Measurements from ENCODE around the gene LIX1L. TPM values are rescaled to one million over a fixed set of nuclear protein-coding genes. Genes with fewer than 3 reads are reported as not detected.

LIX1L gene
- polyA plus RNA-seq, 1 donor (not counting 4 experiments of a cell fraction or from before 2014, with no cell fraction given), result 20.0 TPM

- no peak overlapping the region for H2AFZ ChIP-seq (ENCODE audit: control insufficient read depth, low read length)
- H3K79me2 ChIP-seq (ENCODE audit: control insufficient read depth, insufficient read depth, low read length), result no peaks in the 10 kb centered on the region
- H3K4me1 ChIP-seq (ENCODE audit: control insufficient read depth, extremely low read depth, insufficient read depth, low read length), result peaks cover 8% of the 10 kb centered on the region
- H3K9me3 ChIP-seq (ENCODE audit: control insufficient read depth, low read depth, low read length), result no peaks in the 10 kb centered on the region
- no peak for FAIRE-seq
- H3K9ac ChIP-seq (ENCODE audit: control insufficient read depth, extremely low read depth, insufficient read depth, low read length), result no peak overlapping the region
- no peaks in the 10 kb centered on the region for H3K27me3 ChIP-seq (ENCODE audit: control insufficient read depth, extremely low read depth, insufficient read depth, low read length)
- H3K9me1 ChIP-seq (ENCODE audit: control insufficient read depth, extremely low read depth, insufficient read depth, low read length), result no peaks in the 10 kb centered on the region
- no peak overlapping the region for H3K4me3 ChIP-seq (ENCODE audit: control insufficient read depth in 2 of 3, extremely low read depth in 1 of 3, insufficient read depth in 2 of 3, low read depth in 1 of 3, low read length in 3 of 3)
- H3K36me3 ChIP-seq (ENCODE audit: control insufficient read depth in 2 of 2, extremely low read depth in 1 of 2, insufficient read depth in 2 of 2, low read length in 2 of 2), result no peaks in the 10 kb centered on the region
- H3K4me2 ChIP-seq (ENCODE audit: control insufficient read depth, extremely low read depth, insufficient read depth, low read depth, low read length), result no peak overlapping the region
- no peaks in the 10 kb centered on the region for H4K20me1 ChIP-seq (ENCODE audit: control insufficient read depth, extremely low read depth, insufficient read depth, low read length)
- dilution Hi-C loops (cut with MboI; ENCODE audit: extremely low pct_ligation_motif_present, low sequenced_read_pairs), result no loop called here
- DNase-seq (ENCODE audit: low read depth, low spot score), result no peak
- TF ChIP-seq CTCF (optimal IDR thresholded peaks at IDR 0.05 in 1 of 3, IDR thresholded peaks at IDR 0.05 in 1 of 3, conservative IDR thresholded peaks at IDR 0.05 in 1 of 3; ENCODE audit: extremely low read depth in 1 of 3, insufficient read depth in 2 of 3, low read length in 3 of 3) (no peak), EZH2 (IDR thresholded peaks at IDR 0.05; ENCODE audit: low read length) (no peak)
- no peak overlapping the region for H3K27ac ChIP-seq (ENCODE audit: control insufficient read depth, insufficient read depth, low read length)
Measured at GRCh38 chr1:145884675-145885074, 73.1 kb downstream of the LIX1L start.

Other genes starting within 250 kb of the LIX1L start
- not detected in 3 replicates for gene CD160, start 238.5 kb downstream of the LIX1L start, polyA plus RNA-seq
- 7.4 to 10.1 TPM (median 7.4 TPM) in 3 replicates for gene RNF115, start 133.9 kb downstream of the LIX1L start, polyA plus RNA-seq
- 33.9 to 44.4 TPM (median 34.4 TPM) in 3 replicates for gene POLR3C, start 133.8 kb downstream of the LIX1L start, polyA plus RNA-seq
- 1.3 to 1.6 TPM (median 1.3 TPM) in 3 replicates for gene NUDT17, start 112.4 kb downstream of the LIX1L start, polyA plus RNA-seq
- gene PIAS3, start 98.9 kb downstream of the LIX1L start, polyA plus RNA-seq, result 26.9 to 29.7 TPM (median 27.6 TPM) in 3 replicates
- 0.08 to 1.3 TPM (median 0.46 TPM) in 3 replicates for gene ANKRD35, start 72.2 kb downstream of the LIX1L start, polyA plus RNA-seq
- gene ITGA10, start 48.0 kb downstream of the LIX1L start, polyA plus RNA-seq, result 0.54 to 0.90 TPM (median 0.65 TPM) in 3 replicates
- 43.7 to 97.7 TPM (median 89.0 TPM) in 3 replicates for gene PEX11B, start 39.3 kb downstream of the LIX1L start, polyA plus RNA-seq
- gene RBM8A, start 30.5 kb downstream of the LIX1L start, polyA plus RNA-seq, result 111 to 209 TPM (median 194 TPM) in 3 replicates
- 0.53 to 0.83 TPM (median 0.66 TPM) in 3 replicates for gene ANKRD34A, start 6.6 kb upstream of the LIX1L start, polyA plus RNA-seq
- gene POLR3GL, start 6.7 kb upstream of the LIX1L start, polyA plus RNA-seq, result 8.1 to 14.0 TPM (median 10.0 TPM) in 3 replicates
- 89.7 to 165 TPM (median 159 TPM) in 3 replicates for gene TXNIP, start 38.6 kb upstream of the LIX1L start, polyA plus RNA-seq
- 0.04 TPM in 1 of 3 replicates, not detected in the others for gene HJV, start 63.7 kb upstream of the LIX1L start, polyA plus RNA-seq
- gene NBPF10, start 186.8 kb upstream of the LIX1L start, polyA plus RNA-seq, result 1.1 to 2.1 TPM (median 1.7 TPM) in 3 replicates